ENCODE measurements around the gene KCNJ8.
"Not testable (repeated sequence)": the region's sequence is repeated elsewhere in the genome, so short reads cannot be mapped to it uniquely, and the experiment has no call there.

Gene KCNJ8

DNA sequence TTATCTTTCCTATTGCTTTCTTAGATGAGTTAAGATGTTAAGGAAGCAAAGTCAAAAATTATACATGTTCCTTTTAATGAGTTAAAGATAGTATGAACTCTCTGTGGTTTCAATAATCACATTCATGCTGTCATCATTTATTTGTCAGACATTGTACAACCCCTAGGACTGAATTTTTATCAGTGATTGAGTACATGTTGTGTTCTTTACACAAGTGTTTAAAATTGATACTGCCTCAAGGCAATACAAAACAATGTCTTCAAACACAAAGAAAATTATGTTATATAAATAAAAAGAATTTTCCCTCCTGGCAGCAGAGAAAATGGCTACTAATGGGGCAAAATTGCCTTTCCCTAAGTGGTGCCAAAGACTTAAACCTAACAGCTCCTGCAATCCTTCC is 34.6 kb upstream of the KCNJ8 start:
- Histone ChIP-seq H3K9ac (ENCODE audit: low read depth, low read length) (no peak overlapping the region), H3K9me3 (ENCODE audit: insufficient read depth, low read depth, low read length) (no peaks in the 10 kb centered on the region), H3K27ac (ENCODE audit: low read depth, low read length) (no peak overlapping the region)

DNA sequence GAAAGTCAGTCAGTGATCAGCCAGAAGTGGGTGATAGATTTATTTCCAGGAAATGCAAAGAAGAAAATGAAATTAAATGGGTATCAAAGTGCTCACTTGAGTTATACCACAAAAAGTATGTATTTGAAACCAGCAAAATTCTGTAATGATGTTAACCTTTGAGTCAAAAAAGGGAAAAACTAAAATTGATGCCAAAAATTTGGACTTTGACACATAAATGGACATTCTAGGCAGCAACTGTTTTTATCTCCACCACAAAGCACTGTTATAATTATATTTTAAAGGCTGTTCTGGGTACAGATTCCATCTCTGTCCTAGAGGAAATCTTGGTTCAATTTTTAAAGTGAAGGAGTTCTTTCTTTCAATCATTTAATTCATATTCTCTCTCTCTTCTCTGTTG is 31.7 kb upstream of the KCNJ8 start:
- Histone ChIP-seq H3K27me3 (ENCODE audit: insufficient read depth, low read length) (no peaks in the 10 kb centered on the region), H3K4me1 (ENCODE audit: insufficient read depth, low read length) (no peaks in the 10 kb centered on the region), H3K9me3 (ENCODE audit: insufficient read depth, low read depth, low read length) (no peaks in the 10 kb centered on the region), H3K36me3 (ENCODE audit: insufficient read depth, low read length) (no peaks in the 10 kb centered on the region), H3K9ac (ENCODE audit: low read depth, low read length) (no peak overlapping the region), H3K4me3 (ENCODE audit: low read length) (no peak overlapping the region), H3K27ac (ENCODE audit: low read depth, low read length) (no peak overlapping the region)

More for the DNA sequence above, 34.6 kb upstream of the KCNJ8 start:
- H3K36me3 ChIP-seq (ENCODE audit: insufficient read depth, low read length), result no peaks in the 10 kb centered on the region
- H3K4me1 ChIP-seq (ENCODE audit: insufficient read depth, low read length), result no peaks in the 10 kb centered on the region
- H3K4me3 ChIP-seq (ENCODE audit: low read length), result no peak overlapping the region
- no peaks in the 10 kb centered on the region for H3K27me3 ChIP-seq (ENCODE audit: insufficient read depth, low read length)

DNA sequence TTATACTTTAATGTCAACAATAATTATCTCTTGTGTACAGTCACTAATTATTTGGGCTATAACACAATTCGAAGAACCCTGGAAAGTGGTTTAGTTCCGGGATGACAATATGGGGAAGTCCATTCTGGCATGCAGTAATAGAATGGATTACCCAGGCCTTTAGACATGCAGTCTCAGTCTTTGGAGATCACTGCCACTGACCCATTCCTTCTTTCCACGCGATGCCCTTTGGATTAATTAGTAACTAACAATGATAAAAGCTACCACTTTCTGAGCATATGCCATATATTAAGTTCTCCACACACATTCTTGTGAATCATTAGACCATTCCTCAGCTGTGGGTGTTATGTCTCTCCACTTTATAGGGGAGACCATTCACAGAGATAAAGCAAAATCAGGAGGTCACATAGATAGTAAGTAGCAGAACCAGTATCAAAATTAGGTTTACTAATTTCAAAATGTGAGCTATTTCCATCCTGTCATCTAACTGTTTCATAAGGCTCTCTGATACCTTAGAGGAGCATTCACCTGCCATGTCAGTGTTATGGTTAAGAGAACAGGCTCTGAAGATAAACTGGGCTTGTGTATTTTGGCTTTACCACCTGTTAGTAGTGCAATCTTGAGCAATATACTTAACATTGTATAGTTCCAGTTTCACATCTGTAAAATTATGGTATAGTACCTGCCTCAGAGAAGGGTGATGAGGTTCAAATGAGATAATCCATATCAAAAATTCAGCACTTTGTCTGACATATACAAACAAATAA is 27.2 kb upstream of the KCNJ8 start:
- Histone ChIP-seq H3K36me3 (ENCODE audit: insufficient read depth, low read length) (no peaks in the 10 kb centered on the region), H3K4me3 (ENCODE audit: low read length) (no peak overlapping the region), H3K27ac (ENCODE audit: low read depth, low read length) (no peak overlapping the region), H3K9me3 (ENCODE audit: insufficient read depth, low read depth, low read length) (no peaks in the 10 kb centered on the region), H3K4me1 (ENCODE audit: insufficient read depth, low read length) (no peaks in the 10 kb centered on the region), H3K27me3 (ENCODE audit: insufficient read depth, low read length) (no peaks in the 10 kb centered on the region), H3K9ac (ENCODE audit: low read depth, low read length) (no peak overlapping the region)
- WGBS, result 88% methylated on average over 4 of the region's 4 CpGs

DNA sequence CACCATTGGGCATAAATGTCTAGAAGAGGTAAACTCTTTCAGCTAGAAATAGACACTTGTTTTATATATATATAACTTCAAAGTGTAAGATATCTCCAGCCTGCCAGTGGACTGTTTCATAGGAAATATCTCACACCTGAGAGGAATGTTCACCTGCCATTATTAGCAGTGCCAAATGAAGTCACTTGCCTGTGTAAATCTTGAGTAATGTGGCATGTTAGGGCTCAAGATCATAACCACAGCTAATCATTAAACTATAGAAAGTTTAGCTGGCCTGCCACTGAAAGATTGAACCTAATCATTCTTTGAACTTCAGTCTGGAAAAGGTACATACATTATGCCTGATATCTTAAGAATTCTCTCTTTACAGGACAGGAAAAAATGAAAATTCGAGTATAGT is 25.5 kb upstream of the KCNJ8 start:
- Histone ChIP-seq H3K9ac (ENCODE audit: low read depth, low read length) (no peak overlapping the region), H3K4me3 (ENCODE audit: low read length) (no peak overlapping the region), H3K27ac (ENCODE audit: low read depth, low read length) (no peak overlapping the region), H3K36me3 (ENCODE audit: insufficient read depth, low read length) (no peaks in the 10 kb centered on the region), H3K27me3 (ENCODE audit: insufficient read depth, low read length) (no peaks in the 10 kb centered on the region), H3K4me1 (ENCODE audit: insufficient read depth, low read length) (no peaks in the 10 kb centered on the region), H3K9me3 (ENCODE audit: insufficient read depth, low read depth, low read length) (no peaks in the 10 kb centered on the region)
- 100% methylated on average over 1 of the region's 1 CpG for WGBS

DNA sequence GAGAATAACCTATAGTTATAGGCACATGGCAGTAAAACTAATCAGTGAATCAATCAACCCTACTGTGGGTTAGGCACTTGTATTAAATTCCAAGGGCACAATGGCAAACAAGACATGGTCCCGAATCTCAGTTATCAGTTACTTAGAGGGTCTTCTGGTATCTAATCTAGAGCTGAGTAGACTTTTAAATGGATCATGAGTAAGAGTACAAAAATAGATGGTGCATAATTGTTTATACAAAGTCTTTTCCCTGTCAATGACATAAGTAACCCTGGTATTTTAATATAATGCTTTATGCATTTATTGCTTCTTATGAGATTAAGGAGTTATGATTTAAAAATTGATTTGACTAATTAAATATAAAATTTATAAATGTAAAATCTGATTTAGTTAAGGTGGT is 23.0 kb upstream of the KCNJ8 start:
- 92% methylated on average over 1 of the region's 1 CpG for WGBS
- H3K27me3 ChIP-seq (ENCODE audit: insufficient read depth, low read length), result no peaks in the 10 kb centered on the region
- H3K27ac ChIP-seq (ENCODE audit: low read depth, low read length), result no peak overlapping the region
- H3K4me1 ChIP-seq (ENCODE audit: insufficient read depth, low read length), result no peaks in the 10 kb centered on the region
- H3K9ac ChIP-seq (ENCODE audit: low read depth, low read length), result no peak overlapping the region
- no peaks in the 10 kb centered on the region for H3K36me3 ChIP-seq (ENCODE audit: insufficient read depth, low read length)
- no peaks in the 10 kb centered on the region for H3K9me3 ChIP-seq (ENCODE audit: insufficient read depth, low read depth, low read length)
- no peak overlapping the region for H3K4me3 ChIP-seq (ENCODE audit: low read length)

DNA sequence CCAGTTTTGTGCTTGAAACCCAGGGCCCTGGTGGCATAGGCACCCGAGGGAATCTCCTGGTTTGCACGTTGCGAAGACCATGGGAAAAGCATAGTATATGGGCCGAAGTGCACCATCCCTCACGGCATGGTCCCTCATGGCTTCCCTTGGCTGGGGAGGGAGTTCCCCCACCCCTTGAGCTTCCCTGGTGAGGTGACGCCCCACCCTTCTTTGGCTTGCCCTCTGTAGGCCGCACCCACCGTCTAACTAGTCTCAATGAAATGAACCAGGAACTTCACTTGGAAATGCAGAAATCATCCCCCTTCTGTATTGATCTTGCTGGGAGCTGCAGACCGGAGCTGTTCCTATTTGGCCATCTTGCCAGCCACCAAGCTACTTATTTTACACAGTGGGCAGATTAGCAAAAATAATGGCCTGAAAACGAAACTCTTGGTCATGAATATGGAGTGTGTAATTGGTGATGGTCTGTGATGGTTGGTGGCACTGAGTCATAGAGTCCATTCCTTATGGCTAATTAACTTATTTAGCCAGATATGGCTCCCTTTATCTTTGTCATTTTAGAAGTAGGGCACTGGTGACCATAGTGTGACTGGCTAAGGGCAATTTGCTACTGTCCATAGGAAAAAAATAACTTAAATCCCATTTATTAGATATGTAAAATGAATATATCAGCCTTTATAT is 21.3 kb upstream of the KCNJ8 start:
- H3K36me3 ChIP-seq (ENCODE audit: insufficient read depth, low read length), result no peaks in the 10 kb centered on the region
- no peak overlapping the region for H3K4me3 ChIP-seq (ENCODE audit: low read length)
- no peak overlapping the region for H3K9ac ChIP-seq (ENCODE audit: low read depth, low read length)
- no peak overlapping the region for H3K27ac ChIP-seq (ENCODE audit: low read depth, low read length)
- no peaks in the 10 kb centered on the region for H3K9me3 ChIP-seq (ENCODE audit: insufficient read depth, low read depth, low read length)
- H3K27me3 ChIP-seq (ENCODE audit: insufficient read depth, low read length), result no peaks in the 10 kb centered on the region
- no peaks in the 10 kb centered on the region for H3K4me1 ChIP-seq (ENCODE audit: insufficient read depth, low read length)
- 92% methylated on average over 10 of the region's 10 CpGs for WGBS

DNA sequence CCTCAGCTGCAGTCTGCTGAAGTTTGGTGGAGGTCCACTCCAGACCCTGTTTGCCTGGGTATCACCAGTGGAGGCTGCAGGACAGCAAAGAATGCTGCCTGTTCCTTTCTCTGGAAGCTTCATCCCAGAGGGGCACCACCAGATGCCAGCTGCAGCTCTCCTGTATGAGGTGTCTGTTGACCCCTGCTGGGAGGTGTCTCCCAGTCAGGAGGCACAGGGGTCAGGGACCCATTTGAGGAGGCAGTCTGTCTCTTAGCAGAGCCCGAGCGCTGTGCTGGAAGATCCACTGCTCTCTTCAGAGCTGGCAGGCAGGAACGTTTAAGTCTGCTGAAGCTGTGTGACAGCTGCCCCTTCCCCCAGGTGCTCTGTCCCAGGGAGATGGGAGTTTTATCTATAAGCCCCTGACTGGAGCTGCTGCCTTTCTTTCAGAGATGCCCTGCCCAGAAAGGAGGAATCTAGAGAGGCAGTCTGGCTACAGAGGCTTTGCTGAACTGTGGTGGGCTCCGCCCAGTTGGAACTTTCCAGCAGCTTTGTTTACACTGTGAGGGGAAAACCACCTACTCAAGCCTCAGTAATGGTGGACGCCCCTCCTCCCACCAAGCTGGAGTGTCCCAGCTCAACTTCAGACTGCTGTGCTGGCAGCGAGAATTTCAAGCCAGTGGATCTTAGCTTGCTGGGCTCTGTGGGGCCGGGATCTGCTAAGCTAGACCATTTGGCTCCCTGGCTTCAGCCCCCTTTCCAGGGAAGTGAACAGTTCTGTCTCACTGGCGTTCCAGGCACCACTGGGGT is 20.5 kb upstream of the KCNJ8 start:
- not testable (repeated sequence) for H3K4me3 ChIP-seq (ENCODE audit: low read length); H3K27ac ChIP-seq (ENCODE audit: low read depth, low read length)
- 93% methylated on average over 8 of the region's 8 CpGs for WGBS

DNA sequence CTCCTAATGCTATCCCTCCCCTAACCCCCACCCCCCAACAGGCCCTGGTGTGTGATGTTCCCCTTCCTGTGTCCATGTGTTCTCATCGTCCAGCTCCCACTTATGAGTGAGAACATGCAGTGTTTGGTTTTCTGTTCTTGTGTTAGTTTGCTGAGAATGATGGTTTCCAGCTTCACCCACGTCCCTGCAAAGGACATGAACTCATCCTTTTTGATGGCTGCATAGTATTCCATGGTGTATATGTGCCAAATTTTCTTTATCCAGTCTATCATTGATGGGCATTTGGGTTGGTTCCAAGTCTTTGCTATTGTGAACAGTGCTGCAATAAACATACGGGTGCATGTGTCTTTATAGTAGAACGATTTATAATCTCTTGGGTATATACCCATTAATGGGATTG is 15.2 kb upstream of the KCNJ8 start:
- H3K36me3 ChIP-seq (ENCODE audit: insufficient read depth, low read length); H3K27ac ChIP-seq (ENCODE audit: low read depth, low read length); H3K27me3 ChIP-seq (ENCODE audit: insufficient read depth, low read length); H3K4me1 ChIP-seq (ENCODE audit: insufficient read depth, low read length); H3K9me3 ChIP-seq (ENCODE audit: insufficient read depth, low read depth, low read length); H3K9ac ChIP-seq (ENCODE audit: low read depth, low read length); H3K4me3 ChIP-seq (ENCODE audit: low read length): not testable (repeated sequence)
- 92% methylated on average over 2 of the region's 4 CpGs for WGBS

More for the DNA sequence above, 20.5 kb upstream of the KCNJ8 start:
- not testable (repeated sequence) for H3K4me1 ChIP-seq (ENCODE audit: insufficient read depth, low read length); H3K9ac ChIP-seq (ENCODE audit: low read depth, low read length); H3K27me3 ChIP-seq (ENCODE audit: insufficient read depth, low read length); H3K36me3 ChIP-seq (ENCODE audit: insufficient read depth, low read length); H3K9me3 ChIP-seq (ENCODE audit: insufficient read depth, low read depth, low read length)

DNA sequence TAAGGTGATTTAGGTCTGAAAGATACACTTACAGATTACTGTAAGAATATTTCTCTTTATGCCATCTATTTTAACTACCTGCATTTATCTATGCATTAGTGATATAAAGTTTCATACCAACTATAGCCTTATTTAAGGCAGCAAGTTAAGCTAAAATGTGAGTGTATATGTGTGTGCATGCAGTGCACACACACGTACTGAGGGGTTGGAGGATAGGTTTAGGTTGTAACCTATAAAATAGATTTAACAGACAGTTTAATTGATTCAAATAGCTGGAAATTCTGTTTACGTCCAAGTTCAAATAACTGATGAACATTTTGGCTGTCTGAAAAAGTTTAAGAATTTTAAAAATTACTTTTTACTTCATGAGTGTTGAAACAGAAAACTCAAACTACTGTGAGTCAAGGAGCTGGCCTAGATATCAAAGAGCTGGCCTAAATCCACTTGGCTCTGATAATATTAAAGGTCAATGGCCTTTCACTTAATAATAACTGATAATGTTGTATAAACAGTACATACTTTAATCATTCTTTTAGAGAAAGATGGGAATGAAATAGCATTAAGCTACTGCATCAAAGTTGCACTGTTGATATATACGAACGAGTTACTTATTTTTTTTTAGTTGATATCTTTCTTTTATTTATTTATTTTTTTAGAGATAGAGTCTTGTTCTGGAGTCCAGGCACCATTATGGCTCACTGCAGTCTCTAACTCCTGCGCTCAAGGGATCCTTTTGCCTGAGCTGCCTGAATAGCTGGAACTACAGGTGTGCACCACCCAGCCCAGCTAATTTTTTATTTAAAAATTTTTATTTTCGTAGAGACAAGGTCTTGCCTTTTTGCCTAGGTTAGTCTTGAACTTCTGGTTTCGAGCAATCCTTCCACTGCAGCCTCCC is 13.8 kb upstream of the KCNJ8 start:
- H3K9ac ChIP-seq (ENCODE audit: low read depth, low read length), result no peak overlapping the region
- H3K27ac ChIP-seq (ENCODE audit: low read depth, low read length), result no peak overlapping the region
- H3K36me3 ChIP-seq (ENCODE audit: insufficient read depth, low read length), result no peaks in the 10 kb centered on the region
- no peaks in the 10 kb centered on the region for H3K9me3 ChIP-seq (ENCODE audit: insufficient read depth, low read depth, low read length)
- WGBS, result 88% methylated on average over 5 of the region's 7 CpGs
- H3K4me3 ChIP-seq (ENCODE audit: low read length), result no peak overlapping the region
- H3K4me1 ChIP-seq (ENCODE audit: insufficient read depth, low read length), result no peaks in the 10 kb centered on the region
- no peaks in the 10 kb centered on the region for H3K27me3 ChIP-seq (ENCODE audit: insufficient read depth, low read length)

DNA sequence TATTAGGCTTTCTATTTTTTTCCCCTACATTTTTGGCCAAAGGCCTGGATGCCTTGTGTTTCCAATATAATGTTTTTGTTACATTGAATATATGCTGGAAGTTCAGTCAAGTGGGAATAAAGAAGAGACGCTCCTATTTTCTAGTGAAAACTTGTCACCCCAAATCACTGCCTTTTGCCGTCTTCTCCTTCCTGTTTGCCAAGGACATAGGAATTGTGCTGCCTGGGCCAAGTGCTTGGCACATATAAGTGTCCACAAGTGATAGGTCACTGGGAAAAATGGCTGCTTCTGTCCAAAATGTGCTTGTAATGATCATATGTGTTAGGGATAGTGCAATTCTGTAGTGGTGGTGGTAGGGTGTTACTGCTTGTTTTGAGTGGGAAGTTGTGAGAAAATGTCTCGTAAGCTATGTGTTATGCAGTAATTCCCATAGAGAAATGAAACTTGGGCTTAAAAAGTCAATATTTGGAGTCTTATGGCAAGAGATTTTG is 11.6 kb upstream of the KCNJ8 start:
- H3K4me3 ChIP-seq (ENCODE audit: low read length), result no peak overlapping the region
- H3K9ac ChIP-seq (ENCODE audit: low read depth, low read length), result no peak overlapping the region
- 95% methylated on average over 3 of the region's 3 CpGs for WGBS
- H3K27me3 ChIP-seq (ENCODE audit: insufficient read depth, low read length), result no peaks in the 10 kb centered on the region
- no peaks in the 10 kb centered on the region for H3K9me3 ChIP-seq (ENCODE audit: insufficient read depth, low read depth, low read length)
- H3K36me3 ChIP-seq (ENCODE audit: insufficient read depth, low read length), result no peaks in the 10 kb centered on the region
- no peak overlapping the region for H3K27ac ChIP-seq (ENCODE audit: low read depth, low read length)
- H3K4me1 ChIP-seq (ENCODE audit: insufficient read depth, low read length), result no peaks in the 10 kb centered on the region
